Hepatocyte (in vitro differentiated cells): Measurements from ENCODE around the gene ADRM1. TPM values are rescaled to one million over a fixed set of nuclear protein-coding genes. Genes with fewer than 3 reads are reported as not detected.
A peak's percentile ranks its signal among the peaks of the same experiment; 100 is the strongest.

Experiments
- DNase-seq: peaks from one replicate; pipeline ENCODE4 v3.0.0-alpha.2; 2016; ENCODE audit warnings: low spot score
- H2AFZ ChIP-seq: fragments of 200-600 bp; sonication (generic); 2 replicates; pipeline ENCODE4 v1.6.0; 2016; ENCODE audit warnings: antibody characterized with exemption, mild to moderate bottlenecking
- H3K27ac ChIP-seq: fragments of 200-600 bp; sonication (generic); 2 replicates; pipeline ENCODE4 v1.5.1; 2016; ENCODE audit warnings: mild to moderate bottlenecking
- H3K27me3 ChIP-seq: fragments of 200-600 bp; sonication (generic); 2 replicates; pipeline ENCODE4 v1.6.1; 2016
- H3K36me3 ChIP-seq: fragments of 200-600 bp; sonication (generic); replicated peaks from 2 replicates; pipeline ENCODE4 v1.5.1; 2016; ENCODE audit warnings: low read depth; ENCODE audit not compliant: insufficient read depth
- H3K4me1 ChIP-seq: fragments of 200-600 bp; sonication (generic); 2 replicates; pipeline ENCODE4 v1.5.1; 2016; ENCODE audit warnings: mild to moderate bottlenecking, moderate library complexity; ENCODE audit not compliant: insufficient read depth
- H3K4me2 ChIP-seq: fragments of 200-600 bp; sonication (generic); 2 replicates; pipeline ENCODE4 v1.6.0; 2016
- H3K4me3 ChIP-seq: fragments of 200-600 bp; sonication (generic); 2 replicates; pipeline ENCODE4 v1.5.1; 2016; ENCODE audit warnings: mild to moderate bottlenecking
- H3K79me2 ChIP-seq: fragments of 200-600 bp; sonication (generic); 2 replicates; pipeline ENCODE4 v1.6.0; 2017; ENCODE audit warnings: mild to moderate bottlenecking
- H3K9me2 ChIP-seq: fragments of 200-600 bp; sonication (generic); replicated peaks from 2 replicates; pipeline ENCODE4 v1.6.0; 2017; ENCODE audit warnings: mild to moderate bottlenecking; ENCODE audit not compliant: insufficient read depth
- H3K9me3 ChIP-seq: fragments of 200-600 bp; sonication (generic); 2 replicates; pipeline ENCODE4 v1.5.1; 2016; ENCODE audit warnings: low read depth, mild to moderate bottlenecking
- H4K20me1 ChIP-seq: fragments of 200-600 bp; sonication (generic); 2 replicates; pipeline ENCODE4 v1.6.0; 2016; ENCODE audit warnings: mild to moderate bottlenecking; ENCODE audit not compliant: insufficient read depth, poor library complexity, severe bottlenecking
- EZH2 ChIP-seq: fragments of 200-600 bp; sonication (generic); IDR thresholded peaks from 2 replicates; pipeline ENCODE4 v1.6.1; 2016; ENCODE audit warnings: antibody characterized with exemption, mild to moderate bottlenecking, borderline replicate concordance
- EZH2phosphoT487 ChIP-seq: fragments of 200-600 bp; sonication (generic); IDR thresholded peaks from one replicate; pipeline ENCODE4 v1.6.1; 2018; ENCODE audit warnings: antibody characterized with exemption, mild to moderate bottlenecking, low read depth, moderate library complexity; ENCODE audit not compliant: unreplicated experiment, severe bottlenecking
- WGBS: methylation state at CpG from one replicate; pipeline ENCODE4 v1.1.6; 2016; ENCODE audit warnings: low lambda C conversion rate; ENCODE audit errors: missing lambda C conversion rate; 5-methylcytosine and 5-hydroxymethylcytosine counted together
- microRNA-seq: library from miRNA; unstranded; fragments of <30 nt; microRNA quantifications from one replicate; pipeline ENCODE4, GENCODE V29; 2017
- polyA plus RNA-seq: library from polyadenylated mRNA; unstranded; fragments of >200 nt; fragmentation: Nextera tagmentation; extraction: Ambion mirVana; gene quantifications from 2 replicates; pipeline ENCODE4 v1.2.1, GENCODE V29; 2016
- total RNA-seq: library from RNA; depleted of rRNA; stranded (reverse); fragments of >200 nt; gene quantifications from 2 replicates; pipeline ENCODE4 v1.2.3, GENCODE V29; 2014
- TF ChIP-seq, protein P1 (sequence below): fragments of 200-600 bp; sonication (generic); IDR thresholded peaks from 2 replicates; pipeline ENCODE4 v1.5.1; 2016; ENCODE audit warnings: antibody characterized with exemption, mild to moderate bottlenecking; ENCODE audit not compliant: poor library complexity

Gene ADRM1
- total and polyA plus RNA-seq, 2 experiments from 2014 or later = 103 to 144 TPM

DNA sequence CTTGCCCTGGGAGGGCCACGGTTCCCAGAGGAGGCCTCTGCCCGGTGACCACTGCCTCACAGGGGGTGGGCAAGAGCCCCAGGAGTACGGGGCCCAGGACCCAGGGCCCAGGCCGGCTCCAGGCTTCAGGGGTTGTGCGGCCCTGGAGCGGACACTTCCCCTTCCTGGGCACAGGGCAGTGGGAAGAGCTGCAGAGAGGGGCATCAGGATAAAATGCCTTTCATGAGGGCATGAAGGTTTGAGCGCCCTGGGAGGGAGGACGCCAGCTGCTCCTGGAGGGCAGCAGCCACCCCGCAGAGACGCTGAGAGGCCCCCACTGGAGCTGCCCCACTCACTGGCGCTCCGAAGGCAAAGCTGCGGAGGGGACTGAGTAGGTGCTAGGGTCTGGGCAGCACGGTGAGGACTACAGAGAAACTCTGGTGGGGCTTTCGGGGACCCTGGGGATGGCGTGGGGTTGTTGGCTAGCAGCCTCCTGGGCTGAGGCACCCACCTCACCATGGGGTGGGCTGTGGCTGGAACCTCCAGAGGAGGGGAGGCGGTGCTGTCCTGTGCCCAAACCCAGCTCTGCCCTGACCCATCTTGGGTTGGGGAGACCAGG, 53.9 kb downstream of the ADRM1 start:
- Histone ChIP-seq H3K9me2 (no peaks in the 10 kb centered on the region), H3K27me3 (no peaks in the 10 kb centered on the region), H2AFZ (no peak overlapping the region), H3K27ac (peak overlapping the region; percentile 95), H3K4me1 (peaks cover 76% of the 10 kb centered on the region), H3K4me3 (no peak overlapping the region), H3K79me2 (peaks cover 83% of the 10 kb centered on the region), H4K20me1 (peaks cover 6% of the 10 kb centered on the region), H3K36me3 (no peaks in the 10 kb centered on the region), H3K4me2 (peak overlapping the region; percentile 67), H3K9me3 (no peaks in the 10 kb centered on the region)
- TF ChIP-seq EZH2phosphoT487 (no peak), EZH2 (no peak)
- TF ChIP-seq, protein P1, sequence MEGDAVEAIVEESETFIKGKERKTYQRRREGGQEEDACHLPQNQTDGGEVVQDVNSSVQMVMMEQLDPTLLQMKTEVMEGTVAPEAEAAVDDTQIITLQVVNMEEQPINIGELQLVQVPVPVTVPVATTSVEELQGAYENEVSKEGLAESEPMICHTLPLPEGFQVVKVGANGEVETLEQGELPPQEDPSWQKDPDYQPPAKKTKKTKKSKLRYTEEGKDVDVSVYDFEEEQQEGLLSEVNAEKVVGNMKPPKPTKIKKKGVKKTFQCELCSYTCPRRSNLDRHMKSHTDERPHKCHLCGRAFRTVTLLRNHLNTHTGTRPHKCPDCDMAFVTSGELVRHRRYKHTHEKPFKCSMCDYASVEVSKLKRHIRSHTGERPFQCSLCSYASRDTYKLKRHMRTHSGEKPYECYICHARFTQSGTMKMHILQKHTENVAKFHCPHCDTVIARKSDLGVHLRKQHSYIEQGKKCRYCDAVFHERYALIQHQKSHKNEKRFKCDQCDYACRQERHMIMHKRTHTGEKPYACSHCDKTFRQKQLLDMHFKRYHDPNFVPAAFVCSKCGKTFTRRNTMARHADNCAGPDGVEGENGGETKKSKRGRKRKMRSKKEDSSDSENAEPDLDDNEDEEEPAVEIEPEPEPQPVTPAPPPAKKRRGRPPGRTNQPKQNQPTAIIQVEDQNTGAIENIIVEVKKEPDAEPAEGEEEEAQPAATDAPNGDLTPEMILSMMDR = no peak
- WGBS = 82% methylated on average over 15 of the region's 17 CpGs
- DNase-seq = no peak

DNA sequence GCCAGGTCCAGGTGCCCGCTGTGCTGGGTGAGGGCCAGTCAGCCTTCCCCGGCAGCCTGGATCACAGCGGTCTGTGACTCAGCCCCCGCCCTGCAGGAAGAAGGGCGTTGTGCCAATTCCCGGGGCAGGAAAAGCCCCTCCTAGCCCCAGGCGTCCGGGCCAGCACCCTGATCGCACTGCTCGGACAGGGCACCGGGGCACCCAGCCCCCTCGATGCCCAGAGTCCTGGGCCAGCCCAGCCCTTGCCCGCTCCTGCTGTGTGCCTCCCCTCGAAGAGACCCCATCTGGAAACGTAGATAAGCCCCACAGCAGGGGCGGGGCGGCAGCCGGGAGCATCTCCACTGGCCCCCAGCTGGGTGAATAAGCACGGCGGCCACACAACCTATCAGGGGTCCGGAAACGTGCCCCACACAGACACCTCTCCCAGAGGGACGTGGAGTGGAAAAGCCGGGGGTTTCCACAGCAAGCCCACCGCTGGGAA, 54.4 kb downstream of the ADRM1 start:
- no peak overlapping the region for H2AFZ ChIP-seq
- no peak overlapping the region for H3K4me3 ChIP-seq
- peak overlapping the region; percentile 95 for H3K27ac ChIP-seq
- H4K20me1 ChIP-seq = peaks cover 8% of the 10 kb centered on the region
- H3K27me3 ChIP-seq = no peaks in the 10 kb centered on the region
- no peaks in the 10 kb centered on the region for H3K9me3 ChIP-seq
- H3K4me2 ChIP-seq = no peak overlapping the region
- peaks cover 87% of the 10 kb centered on the region for H3K79me2 ChIP-seq
- no peaks in the 10 kb centered on the region for H3K9me2 ChIP-seq
- H3K36me3 ChIP-seq = no peaks in the 10 kb centered on the region
- DNase-seq = no peak
- H3K4me1 ChIP-seq = peaks cover 80% of the 10 kb centered on the region
- TF ChIP-seq EZH2phosphoT487 (no peak), EZH2 (no peak)
- TF ChIP-seq, protein P1 = no peak
- 85% methylated on average over 23 of the region's 25 CpGs for WGBS

DNA sequence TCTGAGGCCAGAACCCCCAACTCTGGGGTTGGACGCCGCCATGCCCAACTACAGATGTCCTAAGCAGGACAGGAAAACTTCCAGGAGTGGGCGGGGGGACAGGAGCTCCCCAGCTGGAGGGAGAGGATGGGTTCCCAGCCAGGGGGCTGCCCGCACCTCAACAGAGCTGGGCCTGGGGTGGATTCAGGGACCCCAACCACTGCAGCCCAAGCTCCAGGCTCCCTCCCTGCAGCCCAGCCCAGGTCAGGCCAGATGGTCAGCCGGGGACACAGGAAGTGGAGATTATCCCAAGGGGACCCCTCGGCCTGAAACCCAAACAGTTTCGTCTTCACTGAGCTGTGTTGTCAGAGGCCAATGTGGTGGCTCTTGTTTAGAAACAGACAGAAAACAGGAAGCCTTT, 54.9 kb downstream of the ADRM1 start:
- no peaks in the 10 kb centered on the region for H3K9me2 ChIP-seq
- peaks cover 84% of the 10 kb centered on the region for H3K4me1 ChIP-seq
- DNase-seq = no peak
- H3K27ac ChIP-seq = no peak overlapping the region
- 79% methylated on average over 7 of the region's 7 CpGs for WGBS
- H2AFZ ChIP-seq = no peak overlapping the region
- no peak overlapping the region for H3K4me3 ChIP-seq
- no peaks in the 10 kb centered on the region for H3K27me3 ChIP-seq
- no peak overlapping the region for H3K4me2 ChIP-seq
- H3K36me3 ChIP-seq = no peaks in the 10 kb centered on the region
- H3K9me3 ChIP-seq = no peaks in the 10 kb centered on the region
- H4K20me1 ChIP-seq = peaks cover 12% of the 10 kb centered on the region
- peaks cover 92% of the 10 kb centered on the region for H3K79me2 ChIP-seq
- TF ChIP-seq EZH2phosphoT487 (no peak), EZH2 (no peak)
- TF ChIP-seq, protein P1 = no peak

Small RNA genes lying within 50 kb of the gene (microRNA-seq; reads per million reads assigned to microRNA genes)
- gene MIR4758 = 4.9 reads per million, percentile 8 among the genes with 10 or more reads in this experiment

Other genes starting within 250 kb of the ADRM1 start
- 6.6 and 7.5 TPM in 2 replicates for gene TAF4, start 237.1 kb upstream of the ADRM1 start, total RNA-seq
- gene TAF4, start 237.1 kb upstream of the ADRM1 start, polyA plus RNA-seq = 2.9 and 3.3 TPM in 2 replicates
- gene LSM14B, start 180.5 kb upstream of the ADRM1 start, total RNA-seq = 32.5 and 43.1 TPM in 2 replicates
- 4.8 and 7.1 TPM in 2 replicates for gene LSM14B, start 180.5 kb upstream of the ADRM1 start, polyA plus RNA-seq
- gene PSMA7, start 159.6 kb upstream of the ADRM1 start, total RNA-seq = 270 and 277 TPM in 2 replicates
- 408 and 450 TPM in 2 replicates for gene PSMA7, start 159.6 kb upstream of the ADRM1 start, polyA plus RNA-seq
- 13.0 and 14.4 TPM in 2 replicates for gene SS18L1, start 159.2 kb upstream of the ADRM1 start, total RNA-seq
- gene SS18L1, start 159.2 kb upstream of the ADRM1 start, polyA plus RNA-seq = 1.8 and 2.1 TPM in 2 replicates
- gene MTG2, start 120.0 kb upstream of the ADRM1 start, total RNA-seq = 16.7 and 18.4 TPM in 2 replicates
- gene MTG2, start 120.0 kb upstream of the ADRM1 start, polyA plus RNA-seq = 21.8 and 26.7 TPM in 2 replicates
- gene HRH3, start 82.7 kb upstream of the ADRM1 start, total RNA-seq = not detected in 2 replicates
- gene HRH3, start 82.7 kb upstream of the ADRM1 start, polyA plus RNA-seq = not detected in 2 replicates
- gene OSBPL2, start 64.5 kb upstream of the ADRM1 start, total RNA-seq = 37.0 and 40.5 TPM in 2 replicates
- 39.6 and 45.9 TPM in 2 replicates for gene OSBPL2, start 64.5 kb upstream of the ADRM1 start, polyA plus RNA-seq
- 44.6 and 71.3 TPM in 2 replicates for gene LAMA5, start 64.3 kb downstream of the ADRM1 start, total RNA-seq
- gene LAMA5, start 64.3 kb downstream of the ADRM1 start, polyA plus RNA-seq = 252 and 313 TPM in 2 replicates
- 1,754 and 2,772 TPM in 2 replicates for gene RPS21, start 84.1 kb downstream of the ADRM1 start, total RNA-seq
- 444 and 460 TPM in 2 replicates for gene RPS21, start 84.1 kb downstream of the ADRM1 start, polyA plus RNA-seq
- 8.6 and 12.0 TPM in 2 replicates for gene CABLES2, start 104.3 kb downstream of the ADRM1 start, total RNA-seq
- 17.7 and 19.1 TPM in 2 replicates for gene CABLES2, start 104.3 kb downstream of the ADRM1 start, polyA plus RNA-seq
- gene RBBP8NL, start 124.5 kb downstream of the ADRM1 start, total RNA-seq = 4.1 and 5.7 TPM in 2 replicates
- 6.4 and 6.9 TPM in 2 replicates for gene RBBP8NL, start 124.5 kb downstream of the ADRM1 start, polyA plus RNA-seq
- 22.2 and 28.7 TPM in 2 replicates for gene GATA5, start 173.0 kb downstream of the ADRM1 start, total RNA-seq
- 43.5 and 53.6 TPM in 2 replicates for gene GATA5, start 173.0 kb downstream of the ADRM1 start, polyA plus RNA-seq